ENCODE results near the gene NPAT.

Gene NPAT

DNA sequence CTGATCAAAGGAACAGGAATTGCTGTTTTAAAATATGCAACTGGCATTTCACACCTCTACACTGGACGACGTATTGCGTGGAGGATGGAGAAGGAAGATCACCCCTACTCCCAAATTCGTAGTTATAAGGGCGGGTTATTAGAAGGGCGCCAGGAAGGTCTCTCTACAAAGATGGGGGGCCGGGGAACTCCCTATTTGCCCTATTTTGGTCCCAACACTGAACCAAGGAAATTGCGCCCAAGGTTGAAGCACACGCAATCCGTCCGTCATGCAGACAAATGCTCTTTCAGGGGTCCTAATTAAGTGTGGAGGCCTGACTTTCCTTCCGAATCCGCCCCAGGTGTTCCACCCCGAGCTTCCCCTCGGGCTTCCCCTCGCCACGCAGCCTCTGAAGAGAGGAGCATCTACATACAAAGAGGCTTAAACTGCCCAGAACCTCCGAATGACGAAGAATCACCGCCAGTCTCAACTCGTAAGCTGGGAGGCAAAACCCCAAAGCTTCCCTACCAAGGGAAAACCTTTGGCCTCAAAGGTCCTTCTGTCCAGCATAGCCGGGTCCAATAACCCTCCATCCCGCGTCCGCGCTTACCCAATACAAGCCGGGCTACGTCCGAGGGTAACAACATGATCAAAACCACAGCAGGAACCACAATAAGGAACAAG is 396 bp downstream of the NPAT start:
- TF ChIP-seq POLR2AphosphoS5 (IDR thresholded peaks at IDR 0.05; ENCODE audit: low read depth, low read length) (peak; percentile 89), SPI1 (IDR thresholded peaks at IDR 0.05; ENCODE audit: low read depth, low read length) (no peak), POU2F2 (IDR thresholded peaks at IDR 0.05; ENCODE audit: low read depth, low read length) (no peak; the same call in 1 of the 2 replicates), POLR2A (IDR thresholded peaks at IDR 0.05; ENCODE audit: low read depth, low read length) (peak; percentile 87; the same call in 1 of the 2 replicates), PAX5 (IDR thresholded peaks at IDR 0.05; ENCODE audit: insufficient read depth, low read length, severe bottlenecking) (no peak)
- FAIRE-seq (no peak), DNase-seq (ENCODE audit: insufficient read length, low spot score) (no peak)

DNA sequence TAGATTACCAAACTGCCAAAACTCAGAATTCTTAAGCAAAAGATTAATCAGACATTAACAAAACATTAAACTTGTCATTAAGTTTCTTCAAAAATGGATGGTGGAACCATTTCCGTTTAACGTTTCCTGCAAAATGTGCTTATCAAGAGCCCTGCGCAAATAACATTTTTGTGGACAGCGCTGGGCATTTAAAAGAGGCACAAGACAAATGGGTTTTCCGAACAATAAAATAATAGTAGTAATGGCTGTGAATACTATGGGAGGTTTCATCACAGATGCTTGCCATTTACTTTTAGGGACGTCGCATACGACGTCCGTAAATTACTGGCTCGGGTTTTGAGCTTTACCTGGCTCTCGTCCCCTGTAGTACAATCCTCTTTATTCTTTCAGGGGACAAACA is 1.1 kb downstream of the NPAT start:
- no peak for TF ChIP-seq PAX5 (IDR thresholded peaks at IDR 0.05; ENCODE audit: insufficient read depth, low read length, severe bottlenecking)
- TF ChIP-seq TAF1 (IDR thresholded peaks at IDR 0.05; ENCODE audit: low read depth, low read length) = no peak
- no peak for TF ChIP-seq POLR2AphosphoS5 (IDR thresholded peaks at IDR 0.05; ENCODE audit: low read depth, low read length)
- TF ChIP-seq SPI1 (IDR thresholded peaks at IDR 0.05; ENCODE audit: low read depth, low read length) = no peak
- no peak for TF ChIP-seq POLR2A (IDR thresholded peaks at IDR 0.05; ENCODE audit: low read depth, low read length)
- no peak for TF ChIP-seq POU2F2 (IDR thresholded peaks at IDR 0.05; ENCODE audit: low read depth, low read length)
- DNase-seq (ENCODE audit: insufficient read length, low spot score) (no peak), FAIRE-seq (peak; percentile 43)

DNA sequence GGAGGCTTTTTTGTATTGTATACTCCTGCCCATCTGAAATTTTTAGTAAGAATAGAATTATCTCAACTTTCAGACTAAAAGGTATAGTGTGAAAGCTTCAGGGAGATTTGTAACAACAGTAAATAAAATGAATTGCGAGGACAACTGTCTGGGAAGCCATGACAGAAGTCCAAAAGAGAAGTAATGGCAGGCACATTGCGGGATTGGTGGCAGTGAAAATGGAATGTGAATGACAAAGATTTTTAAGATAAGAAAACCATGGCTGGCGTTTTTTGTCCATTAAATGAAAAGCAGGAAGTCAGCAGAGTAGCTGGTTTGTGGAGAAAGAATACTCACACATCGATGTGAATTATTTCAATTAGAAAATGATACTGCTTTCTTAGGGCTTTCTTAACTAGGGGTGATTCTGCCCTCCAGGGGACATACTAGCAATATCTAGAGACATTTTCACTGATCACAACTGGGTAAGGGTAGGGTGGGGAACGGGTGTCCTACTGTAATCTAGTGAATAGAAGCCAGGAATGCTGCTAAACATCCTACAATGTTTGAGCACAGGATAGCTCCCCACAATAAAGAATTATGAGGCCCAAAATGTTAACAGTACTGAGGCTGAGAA is 1.6 kb downstream of the NPAT start:
- TF ChIP-seq POU2F2 (IDR thresholded peaks at IDR 0.05; ENCODE audit: low read depth, low read length) (no peak), SPI1 (IDR thresholded peaks at IDR 0.05; ENCODE audit: low read depth, low read length) (no peak), PAX5 (IDR thresholded peaks at IDR 0.05; ENCODE audit: insufficient read depth, low read length, severe bottlenecking) (no peak), TAF1 (IDR thresholded peaks at IDR 0.05; ENCODE audit: low read depth, low read length) (no peak), POLR2AphosphoS5 (IDR thresholded peaks at IDR 0.05; ENCODE audit: low read depth, low read length) (no peak), POLR2A (IDR thresholded peaks at IDR 0.05; ENCODE audit: low read depth, low read length) (no peak)
- FAIRE-seq (peak; percentile 43), DNase-seq (ENCODE audit: insufficient read length, low spot score) (no peak)

DNA sequence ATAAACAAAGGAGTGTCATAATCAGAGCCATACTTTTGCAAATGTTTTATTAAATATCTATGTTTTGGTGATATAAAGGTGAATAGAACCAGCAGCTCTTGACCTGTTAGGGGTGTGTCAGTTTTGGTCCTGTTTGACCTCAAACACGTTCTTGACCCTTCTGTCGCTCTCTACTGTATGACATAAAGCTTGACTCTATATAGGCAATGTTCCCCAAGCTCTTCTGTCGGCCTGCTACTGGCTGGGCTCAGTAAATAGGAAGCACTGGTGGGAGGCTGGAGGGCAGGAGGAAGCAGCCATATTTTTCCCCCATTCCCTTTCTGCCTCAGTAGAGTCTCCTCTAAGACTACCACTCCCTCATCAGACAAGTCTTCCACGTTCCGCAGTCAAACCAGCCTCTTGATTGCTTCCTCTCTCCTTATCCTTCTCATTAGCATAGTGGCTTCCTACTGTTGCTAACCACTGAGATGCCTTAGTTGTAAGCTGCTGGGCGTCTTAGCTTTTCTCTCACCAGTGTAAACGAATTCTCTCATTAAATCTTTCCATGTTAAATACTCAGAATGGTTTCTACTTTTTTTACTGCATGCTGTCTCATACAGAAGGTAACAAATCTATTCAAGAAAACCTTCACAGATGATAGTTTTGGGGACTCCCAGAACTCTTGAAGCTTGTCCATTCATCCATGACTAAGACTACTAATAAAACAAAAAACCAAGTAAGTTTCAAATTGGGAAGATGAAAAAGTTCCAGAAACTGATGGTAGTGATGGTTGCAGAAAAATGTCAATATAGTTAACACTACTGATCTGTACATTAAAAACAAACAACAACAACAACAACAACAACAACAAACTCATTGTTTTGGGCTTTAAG is 3.3 kb downstream of the NPAT start:
- no peak for DNase-seq (ENCODE audit: insufficient read length, low spot score)
- TF ChIP-seq PAX5 (IDR thresholded peaks at IDR 0.05; ENCODE audit: insufficient read depth, low read length, severe bottlenecking) = peak; percentile 55
- no peak for TF ChIP-seq SPI1 (IDR thresholded peaks at IDR 0.05; ENCODE audit: low read depth, low read length)
- no peak for FAIRE-seq

DNA sequence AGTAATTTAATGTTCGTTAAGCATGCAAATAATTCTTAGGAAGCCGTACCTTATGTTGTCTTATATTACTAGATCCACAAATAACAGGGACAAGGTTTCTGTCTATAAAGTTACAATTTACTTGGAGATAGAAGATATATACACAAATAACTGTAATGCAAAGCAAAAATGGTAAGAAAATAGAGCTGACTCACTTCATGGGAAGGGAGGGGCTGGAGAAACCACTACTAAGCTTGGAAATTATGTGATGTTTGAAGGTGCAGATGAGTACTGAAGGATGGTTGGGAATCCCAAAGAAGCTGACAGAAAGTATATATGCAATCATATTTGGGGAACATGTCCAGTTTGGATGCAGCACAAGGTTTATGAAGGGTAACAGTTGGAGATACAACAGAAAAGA is 4.0 kb downstream of the NPAT start:
- FAIRE-seq (no peak), DNase-seq (ENCODE audit: insufficient read length, low spot score) (no peak)
- no peak for TF ChIP-seq POU2F2 (IDR thresholded peaks at IDR 0.05; ENCODE audit: low read depth, low read length)
- TF ChIP-seq PAX5 (IDR thresholded peaks at IDR 0.05; ENCODE audit: insufficient read depth, low read length, severe bottlenecking) = no peak
- TF ChIP-seq POLR2A (IDR thresholded peaks at IDR 0.05; ENCODE audit: low read depth, low read length) = no peak
- no peak for TF ChIP-seq TAF1 (IDR thresholded peaks at IDR 0.05; ENCODE audit: low read depth, low read length)
- TF ChIP-seq SPI1 (IDR thresholded peaks at IDR 0.05; ENCODE audit: low read depth, low read length) = no peak
- TF ChIP-seq POLR2AphosphoS5 (IDR thresholded peaks at IDR 0.05; ENCODE audit: low read depth, low read length) = no peak

DNA sequence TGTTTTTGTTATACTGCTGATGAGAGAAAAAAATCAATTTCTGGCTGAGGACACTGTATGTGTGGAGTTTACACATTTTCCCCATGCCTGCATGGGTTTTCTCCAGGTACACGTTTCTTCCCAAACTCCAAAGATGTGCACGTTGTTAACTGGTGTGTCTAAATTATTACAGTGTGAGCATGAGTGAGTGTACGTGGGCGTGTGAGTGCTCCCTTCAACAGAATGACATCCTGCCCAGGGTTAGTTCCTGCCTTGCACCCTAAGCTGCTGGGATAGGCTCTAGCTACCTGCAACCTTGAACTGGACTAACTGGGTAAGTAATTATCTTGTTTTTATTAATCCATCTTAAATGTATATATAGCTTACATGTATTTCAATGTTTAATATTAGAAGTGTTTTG is 5.5 kb downstream of the NPAT start:
- no peak for TF ChIP-seq POU2F2 (IDR thresholded peaks at IDR 0.05; ENCODE audit: low read depth, low read length)
- TF ChIP-seq PAX5 (IDR thresholded peaks at IDR 0.05; ENCODE audit: insufficient read depth, low read length, severe bottlenecking) = no peak
- peak; percentile 56; the same call in 1 of the 2 replicates for TF ChIP-seq POLR2AphosphoS5 (IDR thresholded peaks at IDR 0.05; ENCODE audit: low read depth, low read length)
- TF ChIP-seq TAF1 (IDR thresholded peaks at IDR 0.05; ENCODE audit: low read depth, low read length) = no peak
- FAIRE-seq (peak; percentile 20), DNase-seq (ENCODE audit: insufficient read length, low spot score) (no peak)

DNA sequence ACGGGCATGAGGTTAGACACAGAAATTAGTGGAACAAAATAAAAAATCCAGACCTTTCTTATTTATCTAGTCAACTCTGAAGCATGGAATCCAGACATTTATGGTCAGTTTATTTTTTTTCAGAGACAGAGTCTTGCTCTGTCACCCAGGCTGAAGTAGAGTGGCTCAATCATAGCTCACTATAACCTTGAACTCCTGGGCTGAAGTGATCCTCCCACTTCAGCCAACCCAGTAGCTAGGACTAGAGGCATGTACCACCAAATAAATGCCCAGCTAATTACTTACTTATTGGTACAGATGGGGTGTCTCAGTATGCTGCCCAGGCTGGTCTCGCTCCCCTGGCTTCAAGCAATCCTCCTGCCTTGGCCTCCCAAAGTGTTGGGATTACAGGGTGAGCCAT is 8.7 kb downstream of the NPAT start:
- FAIRE-seq (peak; percentile 47), DNase-seq (ENCODE audit: insufficient read length, low spot score) (no peak)
- no peak for TF ChIP-seq POLR2A (IDR thresholded peaks at IDR 0.05; ENCODE audit: low read depth, low read length)
- no peak for TF ChIP-seq POU2F2 (IDR thresholded peaks at IDR 0.05; ENCODE audit: low read depth, low read length)
- TF ChIP-seq SPI1 (IDR thresholded peaks at IDR 0.05; ENCODE audit: low read depth, low read length) = no peak
- TF ChIP-seq POLR2AphosphoS5 (IDR thresholded peaks at IDR 0.05; ENCODE audit: low read depth, low read length) = no peak
- TF ChIP-seq PAX5 (IDR thresholded peaks at IDR 0.05; ENCODE audit: insufficient read depth, low read length, severe bottlenecking) = no peak
- TF ChIP-seq TAF1 (IDR thresholded peaks at IDR 0.05; ENCODE audit: low read depth, low read length) = no peak

DNA sequence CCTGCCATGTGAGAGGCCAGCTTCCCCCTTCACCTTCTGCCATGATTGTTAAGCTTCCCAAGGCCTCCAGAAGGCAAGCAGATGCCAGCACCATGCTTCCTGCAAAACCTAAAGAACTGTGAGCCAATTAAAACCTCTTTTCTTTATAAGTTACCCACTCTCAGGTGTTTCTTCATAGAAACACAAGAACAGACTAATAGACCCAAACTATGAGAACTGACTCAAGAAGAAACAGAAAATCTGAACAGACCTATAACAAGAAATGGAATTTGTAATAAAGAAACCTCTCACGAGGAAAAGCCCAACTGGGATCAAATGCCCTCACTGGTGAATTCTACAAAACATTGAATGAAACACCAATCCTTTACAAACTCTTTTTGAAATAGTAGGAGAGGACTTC is 12.0 kb downstream of the NPAT start:
- FAIRE-seq = no peak
- no peak for DNase-seq (ENCODE audit: insufficient read length, low spot score)
- TF ChIP-seq POU2F2 (IDR thresholded peaks at IDR 0.05; ENCODE audit: low read depth, low read length) (no peak), POLR2AphosphoS5 (IDR thresholded peaks at IDR 0.05; ENCODE audit: low read depth, low read length) (no peak), POLR2A (IDR thresholded peaks at IDR 0.05; ENCODE audit: low read depth, low read length) (no peak), SPI1 (IDR thresholded peaks at IDR 0.05; ENCODE audit: low read depth, low read length) (no peak), TAF1 (IDR thresholded peaks at IDR 0.05; ENCODE audit: low read depth, low read length) (no peak), PAX5 (IDR thresholded peaks at IDR 0.05; ENCODE audit: insufficient read depth, low read length, severe bottlenecking) (no peak)

DNA sequence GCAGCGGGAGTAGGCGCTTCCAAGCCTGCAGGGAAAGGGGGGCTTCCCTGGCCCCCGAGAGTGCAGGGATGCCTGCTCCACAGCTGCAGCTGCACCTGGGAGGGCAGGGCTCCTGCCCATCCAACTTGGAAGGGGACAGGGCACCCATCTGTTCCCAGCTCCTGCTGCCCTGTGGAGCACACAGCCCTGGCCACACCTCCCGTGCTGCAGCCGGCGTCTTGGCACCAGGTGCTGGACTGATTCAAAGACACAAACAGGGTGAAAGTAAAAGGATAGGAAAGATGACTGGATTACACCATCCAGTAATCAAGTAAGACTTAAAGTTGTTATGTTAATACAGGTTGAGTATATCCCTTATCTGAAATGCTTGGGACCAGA is 14.8 kb downstream of the NPAT start:
- no peak for TF ChIP-seq PAX5 (IDR thresholded peaks at IDR 0.05; ENCODE audit: insufficient read depth, low read length, severe bottlenecking)
- no peak for TF ChIP-seq SPI1 (IDR thresholded peaks at IDR 0.05; ENCODE audit: low read depth, low read length)
- no peak for TF ChIP-seq POU2F2 (IDR thresholded peaks at IDR 0.05; ENCODE audit: low read depth, low read length)
- no peak for TF ChIP-seq POLR2AphosphoS5 (IDR thresholded peaks at IDR 0.05; ENCODE audit: low read depth, low read length)
- TF ChIP-seq POLR2A (IDR thresholded peaks at IDR 0.05; ENCODE audit: low read depth, low read length) = no peak
- TF ChIP-seq TAF1 (IDR thresholded peaks at IDR 0.05; ENCODE audit: low read depth, low read length) = no peak
- no peak for FAIRE-seq
- DNase-seq (ENCODE audit: insufficient read length, low spot score) = no peak

Data from GM12891 (cell line).